NCI-H187 treated with DMSO at 0.1 percent for 48 hours (cell line): ENCODE results near the gene ODF2.
A peak's percentile ranks its signal among the peaks of the same experiment; 100 is the strongest.
"Not testable (repeated sequence)": the region's sequence is repeated elsewhere in the genome, so short reads cannot be mapped to it uniquely, and the experiment has no call there.

Source experiments
- DNase-seq: peaks from one replicate; lab custom pipeline; 2025; lab: John Stamatoyannopoulos, UW

Gene ODF2

DNA sequence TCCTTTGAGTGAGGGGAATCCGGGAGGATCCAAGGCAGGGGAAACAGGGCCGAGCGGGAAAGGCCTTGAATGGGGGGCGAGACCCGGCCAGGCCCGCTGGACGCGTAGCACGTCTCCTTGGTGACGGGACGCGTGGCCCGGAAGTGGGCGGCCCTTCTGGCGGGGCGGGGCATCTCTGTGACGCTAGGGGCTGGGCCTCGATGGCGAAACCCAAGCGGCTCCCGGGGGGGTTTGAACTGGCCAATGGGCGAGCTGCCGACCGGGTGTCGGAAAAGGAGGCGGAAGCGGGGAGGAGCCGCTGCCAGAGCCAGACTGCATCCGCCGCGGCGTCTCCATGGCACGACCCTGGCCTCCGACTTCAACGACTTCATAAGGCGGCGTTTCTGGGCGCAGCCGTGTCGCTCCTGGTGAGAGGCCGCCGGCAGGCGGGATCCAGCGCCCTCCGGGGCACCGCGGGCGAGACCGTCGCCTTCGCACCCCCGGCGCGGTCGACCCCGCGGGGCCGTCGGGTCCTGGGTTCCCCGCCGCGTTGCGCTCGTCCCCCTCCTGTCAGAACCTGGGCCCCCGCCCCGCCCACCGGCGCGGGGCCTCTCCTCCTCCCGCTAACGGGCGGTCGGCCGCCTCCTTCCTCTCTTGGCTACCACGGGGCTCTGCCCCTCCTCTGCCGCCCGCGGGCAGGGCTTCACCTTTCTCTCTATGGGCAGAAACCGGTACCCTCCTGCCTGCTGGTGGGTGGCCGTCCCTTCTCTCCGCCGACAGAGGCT, at the start of gene ODF2:
Gene ODF2, plus strand, starts transcription at position 158 of the 764 bp plus-strand sequence. Its CDS starts 86 bp downstream, at position 244.
- peak; percentile 45 for DNase-seq

GRCh38 chr9:128406848-128407391, 48.9 kb upstream of the ODF2 start:
- DNase-seq: no peak

GRCh38 chr9:128408963-128409431, 46.8 kb upstream of the ODF2 start:
- DNase-seq: no peak

GRCh38 chr9:128409450-128409849, 46.4 kb upstream of the ODF2 start:
- no peak for DNase-seq

DNA sequence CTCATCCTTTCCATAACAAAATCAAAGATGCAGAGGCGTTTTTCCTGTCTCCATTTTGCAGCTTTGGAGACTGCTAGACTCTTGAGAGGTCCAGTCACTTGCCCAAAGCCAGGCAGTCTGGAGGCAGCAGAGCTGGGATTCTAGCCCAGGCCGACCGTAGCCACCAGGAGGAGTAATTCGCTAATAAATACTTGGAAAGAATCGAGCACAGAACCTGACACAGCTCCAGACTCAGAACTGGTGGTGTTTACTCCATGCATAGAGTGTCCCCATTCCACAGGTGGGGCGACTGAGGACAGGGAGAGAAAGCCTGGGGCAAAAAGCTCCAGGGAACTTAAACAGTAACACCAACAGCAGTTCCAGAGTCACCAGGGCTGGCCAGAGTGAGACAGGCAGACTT, 45.8 kb upstream of the ODF2 start:
- no peak for DNase-seq

DNA sequence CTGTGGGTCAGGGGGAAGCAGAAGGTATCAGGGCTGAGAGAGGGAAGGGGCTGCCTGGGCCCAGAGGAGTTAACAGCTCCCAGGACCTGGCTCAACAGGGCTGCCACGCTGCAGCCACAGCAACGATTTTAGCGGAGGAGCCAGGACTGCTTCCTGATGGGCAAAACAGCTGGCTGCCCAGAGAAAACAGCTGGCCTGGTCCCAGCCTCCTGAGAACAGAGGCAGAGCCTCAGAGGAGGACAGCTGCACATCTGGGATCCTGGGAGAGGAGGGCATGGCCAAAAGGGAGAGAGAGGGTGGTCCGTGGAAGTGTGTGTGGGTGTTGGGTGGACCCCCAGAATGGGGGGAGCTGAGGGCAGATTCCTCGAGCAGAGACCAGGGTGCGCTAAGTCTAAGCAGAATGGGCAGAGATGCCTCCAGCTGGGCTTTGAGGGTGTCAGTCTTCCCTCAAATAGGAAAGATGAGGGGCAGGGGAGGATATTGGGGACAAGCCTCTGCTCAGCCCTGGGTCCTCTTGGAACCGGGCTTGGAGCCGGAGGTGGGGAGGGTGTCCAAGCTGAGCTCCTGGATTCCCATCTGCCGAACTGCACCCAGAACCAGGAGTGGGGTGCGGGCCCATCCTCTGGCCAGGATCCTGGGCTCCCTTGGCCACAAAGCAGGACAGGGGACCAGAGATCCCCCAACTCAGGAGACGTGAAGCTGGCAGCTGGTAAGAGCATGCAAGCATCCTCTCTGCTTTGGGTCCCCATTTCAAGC, 44.3 kb upstream of the ODF2 start:
- DNase-seq: no peak

DNA sequence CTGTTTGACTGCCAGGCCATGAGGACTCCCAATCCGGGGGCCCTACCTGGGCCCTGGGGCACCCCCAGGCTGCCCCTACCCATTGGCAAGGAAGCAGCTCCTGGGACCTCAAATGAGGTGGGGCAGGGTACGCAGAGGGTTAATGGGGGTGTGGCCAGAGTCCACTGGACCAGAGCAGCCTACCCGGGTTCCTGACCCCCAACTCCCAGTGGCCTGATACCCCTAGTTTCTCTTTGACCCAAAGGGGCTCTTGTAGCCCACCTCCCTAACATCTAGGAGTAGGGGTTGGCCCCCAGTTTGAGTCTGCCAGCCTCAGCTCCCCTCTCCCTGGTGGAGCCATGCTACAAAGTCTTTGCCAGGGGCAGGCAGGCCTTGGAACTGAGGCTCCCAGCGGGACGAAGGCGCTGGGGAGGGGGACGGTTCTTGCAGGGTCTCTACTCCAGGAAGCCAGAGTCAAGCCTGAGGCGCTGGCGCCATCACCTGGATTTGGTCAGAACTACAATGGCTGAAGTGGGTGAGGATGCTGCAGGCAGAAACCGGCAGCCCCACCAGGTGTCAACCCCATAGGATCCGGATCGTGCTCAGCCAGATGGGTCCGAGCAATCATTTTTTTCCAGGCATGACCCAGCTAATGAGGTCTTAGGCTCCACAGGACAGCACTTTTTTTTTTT, 43.6 kb upstream of the ODF2 start:
- DNase-seq: no peak

DNA sequence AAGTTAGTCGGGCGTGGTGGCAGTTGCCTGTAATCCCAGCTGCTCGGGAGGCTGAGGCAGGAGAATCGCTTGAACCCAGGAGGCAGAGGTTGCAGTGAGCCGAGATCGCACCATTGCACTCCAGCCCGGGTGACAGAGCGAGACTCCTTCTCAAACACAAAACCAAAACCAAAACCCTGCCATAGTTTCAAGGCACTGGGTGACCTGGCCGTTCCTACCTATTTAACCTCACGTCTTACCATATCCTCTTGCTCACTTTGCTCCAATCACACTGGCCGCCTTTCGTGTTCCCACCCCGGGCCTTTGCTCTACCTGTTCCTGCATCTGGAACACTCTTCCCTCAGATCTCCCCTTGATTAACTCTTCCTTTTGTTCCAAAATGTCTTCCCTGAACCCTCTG, 42.1 kb upstream of the ODF2 start:
- DNase-seq: not testable (repeated sequence)

DNA sequence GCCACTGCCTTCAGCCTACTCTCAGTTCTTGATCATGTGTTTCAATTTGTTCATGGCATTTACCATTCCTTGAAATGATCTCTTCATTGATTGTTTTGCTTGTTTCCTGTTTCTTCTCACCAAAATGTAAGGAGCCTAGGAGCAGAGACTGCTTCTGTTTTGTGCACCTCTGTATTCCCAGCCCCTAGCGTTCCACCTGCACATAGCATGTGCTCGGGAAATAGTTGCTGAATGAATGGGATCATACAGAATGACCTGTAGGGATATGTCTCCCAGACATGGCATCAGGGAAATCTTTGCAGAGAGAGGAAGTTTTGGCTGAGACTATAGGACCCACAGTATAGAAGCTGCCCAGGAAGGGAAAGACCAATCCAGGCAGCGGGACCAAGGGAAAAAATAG, 41.3 kb upstream of the ODF2 start:
- DNase-seq: no peak

GRCh38 chr9:128415281-128415680, 40.5 kb upstream of the ODF2 start:
- no peak for DNase-seq

DNA sequence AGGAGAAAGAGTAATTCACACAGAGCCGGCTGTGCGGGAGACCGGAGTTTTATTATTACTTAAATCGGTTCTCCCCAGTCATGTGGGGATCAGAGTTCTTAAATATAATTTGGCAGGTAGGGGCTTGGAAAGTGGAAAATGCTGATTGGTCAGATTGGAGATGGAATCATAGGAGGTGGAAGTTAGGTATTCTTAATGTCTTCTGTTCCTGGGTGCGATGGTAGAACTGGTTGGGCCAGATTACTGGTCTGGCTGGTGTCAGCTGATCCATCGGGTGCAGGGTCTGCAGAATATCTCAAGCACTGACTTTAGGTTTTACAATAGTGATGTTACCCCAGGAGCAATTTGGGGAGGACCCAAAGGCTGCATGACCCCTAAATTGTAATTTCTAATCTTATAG, 39.8 kb upstream of the ODF2 start:
- no peak for DNase-seq

GRCh38 chr9:128416432-128417019, 39.3 kb upstream of the ODF2 start:
- DNase-seq: no peak

DNA sequence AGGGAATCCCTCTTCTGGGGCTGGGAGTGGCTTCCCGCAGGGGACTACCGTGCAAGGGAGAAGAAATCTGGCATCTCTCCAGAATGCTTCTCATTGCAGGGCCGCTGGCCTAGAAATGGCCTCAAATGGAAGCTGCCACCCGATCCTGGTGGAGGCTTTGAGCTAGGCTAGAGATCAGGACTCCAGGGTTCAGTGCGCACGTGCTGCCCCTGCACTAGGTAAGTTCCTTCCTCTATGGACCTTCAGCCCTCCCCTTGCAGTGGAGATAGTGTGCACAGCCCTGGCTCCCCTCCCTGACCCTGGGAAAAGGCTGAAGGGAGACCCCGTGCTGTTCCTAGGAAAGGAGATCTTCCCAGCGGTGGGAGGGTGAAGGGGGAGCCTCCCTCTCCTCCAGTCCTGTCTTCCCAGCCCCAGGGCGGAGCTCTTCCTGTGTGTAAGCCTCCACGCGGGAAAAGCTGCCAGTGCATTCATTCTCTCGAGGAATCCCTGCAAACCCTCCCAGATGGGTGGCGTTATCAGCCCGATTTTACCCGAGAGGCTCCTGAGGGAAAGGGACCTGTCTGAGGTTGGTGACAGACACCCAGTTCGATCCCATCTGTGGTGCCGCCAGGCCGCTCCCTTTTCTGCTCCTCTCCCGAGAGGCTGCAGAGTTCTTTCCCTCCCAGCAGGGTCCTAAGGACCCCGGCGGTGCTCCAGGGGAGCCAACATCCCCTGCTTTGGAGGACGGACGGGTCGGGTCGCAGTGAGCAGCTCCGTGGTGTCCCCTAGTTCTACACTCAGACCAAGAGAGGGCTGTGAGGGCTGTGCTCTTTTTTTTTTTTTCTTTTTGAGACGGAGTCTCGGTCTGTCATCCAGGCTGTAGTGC, 36.5 kb upstream of the ODF2 start:
- no peak for DNase-seq

- DNase-seq: no peak
Measured at GRCh38 chr9:128420060-128420650, 35.7 kb upstream of the ODF2 start.

GRCh38 chr9:128420651-128421481, 34.9 kb upstream of the ODF2 start, which contains the start of gene CERCAM:
TSS of gene CERCAM (plus strand) at chr9:128420857. CDS start at chr9:128420878, 21 bp downstream.
- DNase-seq: no peak

- DNase-seq: no peak
Measured at GRCh38 chr9:128421482-128421996, 34.3 kb upstream of the ODF2 start.

- not testable (repeated sequence) for DNase-seq
Measured at GRCh38 chr9:128422022-128422782, 33.6 kb upstream of the ODF2 start.

- no peak for DNase-seq
Measured at GRCh38 chr9:128422783-128423150, 33.0 kb upstream of the ODF2 start.

DNA sequence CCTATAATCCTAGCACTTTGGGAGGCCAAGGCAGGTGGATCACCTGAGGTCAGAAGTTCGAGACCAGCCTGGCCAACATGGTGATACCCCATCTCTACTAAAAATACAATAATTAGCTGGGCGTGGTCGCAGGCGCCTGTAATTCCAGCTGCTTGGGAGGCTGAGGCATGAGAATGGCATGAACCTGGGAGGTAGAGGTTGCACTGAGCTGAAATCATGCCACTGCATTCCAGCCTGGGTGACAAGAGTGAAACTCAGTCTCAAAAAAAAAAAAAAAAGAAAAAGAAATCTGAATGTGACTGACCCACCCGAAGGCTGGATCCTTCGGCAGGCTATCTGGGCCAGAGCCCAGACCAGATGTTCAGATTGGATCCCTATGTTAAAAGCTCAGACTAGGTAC, 32.5 kb upstream of the ODF2 start:
- DNase-seq: not testable (repeated sequence)
